HG03565 (cell line): ENCODE results near the gene PRCD.
A peak's percentile ranks its signal among the peaks of the same experiment; 100 is the strongest.
"Not testable (repeated sequence)": the region's sequence is repeated elsewhere in the genome, so short reads cannot be mapped to it uniquely, and the experiment has no call there.

Source experiments
- ATAC-seq: cut with Tn5 transposase; IDR thresholded peaks from one replicate; pipeline ENCODE4 v1.9.1; 2021; ENCODE audit warnings: mild to moderate bottlenecking, moderate library complexity; ENCODE audit not compliant: unreplicated experiment

PRCD gene

DNA sequence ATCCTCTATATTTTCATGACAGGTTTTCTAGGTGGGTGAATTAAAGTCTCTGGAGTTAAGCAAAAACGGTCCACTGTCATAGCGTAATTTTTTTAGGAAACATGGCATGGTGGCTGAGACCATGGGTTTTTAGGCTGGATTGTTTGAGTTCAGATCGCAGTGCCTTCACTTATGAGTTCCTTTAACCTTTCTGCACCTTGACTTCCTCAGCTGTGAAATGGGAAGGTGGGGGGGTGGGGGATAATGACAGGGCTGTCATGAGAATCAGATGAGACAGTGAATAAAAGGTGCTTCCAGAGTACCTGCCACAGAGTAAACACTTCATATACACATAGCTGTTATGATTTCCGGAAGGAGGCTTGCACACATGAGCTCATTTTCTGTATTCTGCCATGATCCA, 11.8 kb downstream of the PRCD start:
- ATAC-seq = no peak

GRCh38 chr17:76553178-76553908, 13.5 kb downstream of the PRCD start:
- no peak for ATAC-seq

GRCh38 chr17:76554131-76554530, 14.3 kb downstream of the PRCD start:
- no peak for ATAC-seq

DNA sequence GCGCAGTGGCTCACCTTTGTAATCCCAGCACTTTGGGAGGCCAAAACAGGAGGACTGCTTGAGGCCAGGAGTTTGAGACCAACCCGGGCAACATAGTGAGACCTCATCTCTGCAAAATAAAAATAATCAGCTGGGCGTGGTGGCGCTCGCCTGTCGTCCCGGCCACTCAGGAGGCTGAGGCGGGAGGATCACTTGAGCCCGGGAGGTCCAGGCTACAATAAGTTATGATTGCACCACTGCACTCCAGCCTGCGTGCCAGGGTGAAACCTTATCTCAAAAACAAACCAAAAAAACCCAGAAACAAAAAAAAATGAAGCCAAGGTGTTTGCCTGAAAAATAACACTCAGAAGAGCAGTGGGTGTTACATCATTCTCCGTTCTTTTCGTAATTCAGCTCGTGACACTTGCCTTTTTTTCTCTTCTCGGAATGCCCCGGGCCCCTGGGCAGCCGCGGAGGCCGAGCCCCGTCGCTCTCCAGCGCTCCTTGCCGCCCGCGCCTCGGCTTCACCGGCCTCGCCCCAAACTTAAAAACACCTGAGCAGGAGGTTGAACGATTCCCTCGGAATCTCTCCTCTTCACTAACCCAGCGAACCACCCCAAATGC, 17.0 kb downstream of the PRCD start:
- ATAC-seq = no peak

DNA sequence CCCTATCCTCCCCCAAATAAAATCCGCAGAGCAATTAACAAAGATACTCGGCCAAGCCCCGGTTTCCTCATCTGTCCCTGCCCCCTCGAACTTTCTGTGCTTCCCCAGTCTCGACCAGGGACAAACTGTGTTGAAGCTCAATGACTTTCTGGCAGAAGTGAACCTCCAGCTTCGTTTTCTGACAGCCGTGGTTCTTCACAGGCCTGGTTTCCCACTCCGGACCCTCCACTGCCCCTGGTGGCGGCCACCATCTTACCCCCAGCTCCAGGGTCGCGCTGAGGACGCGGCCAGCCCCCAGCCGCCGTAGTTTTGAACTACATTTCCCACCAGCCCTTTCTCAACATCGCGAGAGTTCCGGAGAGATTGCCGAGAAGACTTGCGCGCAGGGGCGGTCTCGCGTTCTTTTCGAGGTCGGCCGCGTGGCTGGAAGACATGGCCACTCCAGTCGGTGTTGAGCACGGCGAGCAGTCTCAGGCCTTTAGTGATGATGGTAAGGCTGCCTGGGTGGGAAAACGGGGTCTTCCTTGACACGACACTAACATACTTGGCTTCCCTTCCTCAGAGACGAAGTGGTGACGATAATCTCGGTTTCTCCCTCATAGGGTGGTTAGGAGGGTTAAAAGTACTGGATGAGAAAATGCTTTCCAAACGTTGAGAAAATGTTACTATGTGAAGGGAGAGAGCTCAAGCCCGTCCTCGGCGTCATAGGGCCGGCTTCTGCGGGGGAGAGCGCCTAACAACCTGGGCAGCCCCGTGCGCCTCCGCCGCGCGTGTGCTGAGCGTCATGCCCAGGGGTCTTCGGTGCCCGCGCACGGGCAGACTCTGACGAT, 17.7 kb downstream of the PRCD start:
- ATAC-seq = peak; percentile 80

GRCh38 chr17:76558198-76559095, 18.6 kb downstream of the PRCD start:
- ATAC-seq = no peak

DNA sequence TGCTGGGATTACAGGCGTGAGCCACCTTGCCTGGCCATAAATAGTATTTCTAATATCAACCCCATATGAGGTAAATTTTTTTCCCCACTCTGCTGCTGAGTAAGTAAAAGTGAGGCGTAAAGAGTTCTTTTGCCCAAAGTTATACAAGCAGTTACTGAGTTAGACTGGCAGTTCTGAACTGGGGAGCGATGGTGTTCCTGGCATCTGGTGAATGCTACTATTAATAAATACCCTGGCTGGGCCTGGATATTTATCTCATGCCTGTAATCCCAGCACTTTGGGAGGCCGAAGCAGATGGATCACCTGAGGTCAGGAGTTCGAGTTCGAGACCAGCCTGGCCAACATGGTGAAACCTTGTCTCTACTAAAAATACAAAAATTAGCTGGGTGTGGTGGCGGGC, 19.6 kb downstream of the PRCD start:
- not testable (repeated sequence) for ATAC-seq

GRCh38 chr17:76560036-76560876, 20.4 kb downstream of the PRCD start:
- ATAC-seq = no peak

- ATAC-seq = no peak
Measured at GRCh38 chr17:76560877-76561221, 21.0 kb downstream of the PRCD start.

DNA sequence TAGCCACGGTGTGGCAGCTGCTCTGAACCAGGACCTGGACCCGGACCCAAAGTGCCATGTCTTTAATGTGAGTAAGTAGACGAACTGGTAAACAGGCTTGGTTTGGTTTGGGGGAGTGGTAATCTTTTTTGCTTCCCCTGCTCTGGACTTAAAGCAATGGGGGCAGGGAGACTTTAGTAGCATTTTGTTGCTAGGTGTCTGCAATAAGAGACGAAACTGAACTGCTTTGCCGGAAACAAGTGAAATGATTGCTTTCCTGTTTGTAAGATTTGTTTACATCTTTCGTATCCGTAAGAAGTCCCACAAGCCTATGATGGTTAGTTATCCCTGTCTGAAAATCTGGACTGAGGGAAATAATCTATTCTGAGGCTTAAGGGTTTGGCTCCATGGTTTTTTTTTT, 21.5 kb downstream of the PRCD start:
- no peak for ATAC-seq

DNA sequence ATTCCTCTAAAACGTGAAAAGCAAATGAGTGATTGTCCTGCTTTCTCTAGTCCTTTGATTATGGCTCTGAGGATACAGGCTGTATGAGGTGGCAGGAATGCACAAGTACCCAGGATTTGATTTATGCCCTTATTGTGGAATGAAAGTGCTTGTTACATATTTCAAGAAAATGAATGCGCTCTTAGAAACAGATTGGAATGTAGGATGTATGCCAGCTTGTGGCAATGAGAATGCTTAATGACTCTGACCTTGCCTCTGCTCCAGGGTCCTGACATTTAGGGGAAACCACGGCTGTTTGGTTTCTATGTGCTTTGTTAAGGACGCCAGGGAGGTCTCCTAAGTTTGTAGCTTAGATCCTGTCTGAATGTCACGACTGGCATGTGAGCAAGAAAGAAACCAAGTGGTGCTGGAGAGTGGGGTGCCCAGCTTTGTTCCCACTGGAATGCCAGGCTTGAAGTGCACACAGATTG, 22.0 kb downstream of the PRCD start:
- ATAC-seq = no peak

DNA sequence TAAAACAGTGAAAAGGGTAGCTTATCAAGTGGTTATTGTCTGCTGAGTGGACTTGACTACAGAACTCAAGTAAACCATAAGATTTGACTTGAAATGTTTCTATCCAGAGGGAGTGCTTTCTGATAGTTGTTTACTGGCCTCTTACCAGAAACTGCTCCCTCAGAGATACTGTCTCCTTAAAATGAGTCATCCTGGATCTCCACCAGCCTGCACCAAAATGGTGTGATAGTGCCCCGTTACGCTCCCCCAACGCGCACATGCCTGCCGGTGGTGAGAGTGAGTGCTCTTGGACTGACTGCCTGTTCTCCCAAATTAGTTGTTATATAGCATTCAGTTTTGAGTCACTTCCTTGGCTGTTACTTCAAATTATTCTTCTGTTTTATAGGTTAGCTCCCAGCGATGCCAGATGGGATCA, 22.9 kb downstream of the PRCD start:
- ATAC-seq = no peak

DNA sequence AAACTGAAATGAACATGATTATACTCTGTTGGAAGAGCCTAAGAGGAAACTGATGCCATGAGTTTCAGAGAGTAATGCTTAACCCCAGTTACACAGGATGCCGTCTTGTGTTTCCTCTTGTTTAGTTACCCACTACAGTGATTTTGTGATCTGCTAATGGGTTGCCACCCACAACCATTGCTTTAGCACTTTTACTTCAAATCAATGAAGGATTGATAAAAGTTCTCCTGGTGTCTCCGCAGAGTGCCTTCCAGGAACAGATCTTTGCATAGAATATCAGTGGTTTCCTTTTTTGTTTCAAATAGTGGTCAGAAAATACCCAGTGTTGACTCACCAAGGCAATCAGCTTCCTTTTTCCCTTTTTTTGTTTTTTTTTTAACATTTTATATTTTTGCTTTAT, 23.5 kb downstream of the PRCD start:
- ATAC-seq = not testable (repeated sequence)

- not testable (repeated sequence) for ATAC-seq
Measured at GRCh38 chr17:76564991-76565727, 25.3 kb downstream of the PRCD start.

DNA sequence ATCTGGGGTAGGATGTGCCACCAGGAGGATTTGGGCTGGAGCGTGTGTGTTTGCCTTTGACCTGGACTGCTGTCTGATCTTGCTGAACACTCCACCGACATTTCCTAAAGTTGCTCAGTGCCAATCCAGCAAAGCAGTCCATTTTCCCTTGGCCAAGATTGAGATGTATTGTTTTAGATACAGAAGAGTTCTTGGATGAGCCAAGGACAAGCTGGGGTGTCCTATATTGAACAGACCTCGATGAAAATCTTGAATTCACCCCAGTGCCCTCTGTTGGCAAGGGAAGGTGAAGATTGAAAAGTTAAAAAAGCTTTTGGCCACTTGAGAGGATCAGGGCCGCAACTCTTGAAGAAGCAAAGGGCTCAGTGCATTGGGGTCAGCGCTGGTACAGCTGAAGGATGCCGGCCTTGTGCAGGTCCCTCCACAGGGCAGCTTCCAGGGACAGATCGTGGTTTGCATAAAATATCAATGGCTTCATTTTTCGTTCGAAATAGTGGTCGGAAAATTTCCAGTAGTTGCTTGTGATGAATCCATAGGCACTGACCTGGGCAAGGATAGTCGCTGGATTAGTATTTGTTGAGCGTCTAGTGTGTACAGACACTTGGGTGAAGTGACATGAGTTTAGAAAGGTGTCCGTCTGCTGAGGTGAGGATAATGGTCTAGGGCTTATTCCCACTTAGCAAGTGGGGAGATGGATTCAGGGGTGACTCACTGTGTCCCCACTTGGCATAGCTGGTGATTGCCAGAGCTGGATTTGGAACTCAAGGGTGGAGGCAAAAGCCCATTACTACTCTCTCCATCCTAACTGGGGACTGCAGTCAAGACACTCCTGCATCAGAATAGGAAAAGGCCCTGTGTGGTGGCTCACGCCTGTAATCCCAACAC, 26.1 kb downstream of the PRCD start:
- ATAC-seq = no peak

GRCh38 chr17:76566613-76566943, 26.7 kb downstream of the PRCD start:
- no peak for ATAC-seq

- ATAC-seq = no peak
Measured at GRCh38 chr17:76566988-76567431, 27.2 kb downstream of the PRCD start.
